ENCODE data around the gene SIGLEC11.
"Not testable (repeated sequence)": the region's sequence is repeated elsewhere in the genome, so short reads cannot be mapped to it uniquely, and the experiment has no call there.

SIGLEC11 gene

GRCh38 chr19:49981603-49982593 lies 20.9 kb upstream of the SIGLEC11 start:
- no peak for DNase-seq

- DNase-seq = no peak
Measured at GRCh38 chr19:49978324-49978723, 17.4 kb upstream of the SIGLEC11 start.

GRCh38 chr19:49977881-49978280 lies 16.9 kb upstream of the SIGLEC11 start:
- no peak for DNase-seq

- no peak for DNase-seq
Measured at GRCh38 chr19:49977076-49977475, 16.1 kb upstream of the SIGLEC11 start.

- no peak for DNase-seq
Measured at GRCh38 chr19:49976496-49976895, 15.5 kb upstream of the SIGLEC11 start.

- DNase-seq = no peak
Measured at GRCh38 chr19:49975051-49975450, 14.1 kb upstream of the SIGLEC11 start.

GRCh38 chr19:49973987-49974386 lies 13.0 kb upstream of the SIGLEC11 start:
- DNase-seq = no peak

GRCh38 chr19:49972841-49973240 lies 11.9 kb upstream of the SIGLEC11 start:
- DNase-seq = no peak

- DNase-seq = no peak
Measured at GRCh38 chr19:49971991-49972411, 11.0 kb upstream of the SIGLEC11 start.

GRCh38 chr19:49969355-49969754 lies 8.4 kb upstream of the SIGLEC11 start:
- peak in 1 of 2 donors; percentile 28 for DNase-seq

GRCh38 chr19:49968279-49968922 lies 7.4 kb upstream of the SIGLEC11 start:
- DNase-seq = no peak

- not testable (repeated sequence) for DNase-seq
Measured at GRCh38 chr19:49959892-49960291, 1.1 kb downstream of the SIGLEC11 start.

- DNase-seq = not testable (repeated sequence)
Measured at GRCh38 chr19:49958596-49958995, 2.4 kb downstream of the SIGLEC11 start.

- not testable (repeated sequence) for DNase-seq
Measured at GRCh38 chr19:49958144-49958543, 2.8 kb downstream of the SIGLEC11 start.

GRCh38 chr19:49957262-49957915 lies 3.6 kb downstream of the SIGLEC11 start:
- DNase-seq = no peak

- DNase-seq = no peak
Measured at GRCh38 chr19:49956115-49956495, 4.9 kb downstream of the SIGLEC11 start.

- no peak for DNase-seq
Measured at GRCh38 chr19:49954933-49955332, 6.0 kb downstream of the SIGLEC11 start.

GRCh38 chr19:49954092-49954829 lies 6.7 kb downstream of the SIGLEC11 start:
- DNase-seq = no peak

GRCh38 chr19:49953416-49953815 lies 7.6 kb downstream of the SIGLEC11 start:
- no peak for DNase-seq

- DNase-seq = no peak
Measured at GRCh38 chr19:49952906-49953305, 8.1 kb downstream of the SIGLEC11 start.

- no peak for DNase-seq
Measured at GRCh38 chr19:49952479-49952836, 8.5 kb downstream of the SIGLEC11 start.

- DNase-seq = no peak
Measured at GRCh38 chr19:49951806-49952478, 9.0 kb downstream of the SIGLEC11 start.

Data from hippocampal formation (tissue), 2 donors.